HCT116 (cell line): ENCODE data around the gene METTL13. TPM values are rescaled to one million over a fixed set of nuclear protein-coding genes. Genes with fewer than 3 reads are reported as not detected.

Experiments
- ATAC-seq: fragments of 200-7000 bp; cut with Tn5 transposase; 2 replicates; pipeline ENCODE4 v1.9.1; 2020; ENCODE audit warnings: mild to moderate bottlenecking, moderate library complexity
- BruUV-seq: library from RNA; stranded (reverse); fragments of 400-500 nt; replicated peaks from 2 replicates; lab custom pipeline; 2021; lab: Mats Ljungman, UMichigan
- CTCF ChIA-PET: fragments of 300-600 bp; sonication (Branson Sonifier 250); formaldehyde crosslinking; loops from one replicate; lab custom pipeline; 2021; ENCODE audit warnings: antibody characterized with exemption; lab: Charles Lee
- POLR2A ChIA-PET: fragments of 300-600, 350-600 bp; sonication (Branson Sonifier 250); formaldehyde crosslinking; loops from one replicate; lab custom pipeline; 2021; ENCODE audit warnings: antibody characterized with exemption; lab: Charles Lee
- RAD21 ChIA-PET, 2 experiments: fragments of 300-600 bp; sonication (Branson Sonifier 250); formaldehyde crosslinking; loops; one replicate each; lab custom pipeline; 2023; ENCODE audit warnings: low total read pairs in 2 of 2; ENCODE audit not compliant: uncharacterized antibody in 2 of 2, unreplicated experiment in 2 of 2, low non-redundant PET in 1 of 2; lab: Charles Lee
- DNase-seq: peaks from one replicate; pipeline ENCODE4 v3.0.0-alpha.2; 2010; ENCODE audit warnings: low read depth, low spot score
- H2AFZ ChIP-seq: fragments of 200-600 bp; shearing (Covaris generic), sonication (generic); 2 replicates; pipeline ENCODE4 v1.6.1; 2017; ENCODE audit warnings: low read depth, mixed run types, mixed read lengths, antibody characterized with exemption, low read length; ENCODE audit not compliant: poor library complexity, severe bottlenecking
- H3K27ac ChIP-seq: 2 replicates; pipeline ENCODE4 v1.5.1; 2012; ENCODE audit warnings: low read depth, low read length
- H3K27me3 ChIP-seq: fragments of 200-600 bp; sonication (generic); 2 replicates; pipeline ENCODE4 v1.6.1; 2016; ENCODE audit warnings: mixed run types, low read length, mixed read lengths; ENCODE audit not compliant: insufficient read depth
- H3K36me3 ChIP-seq, 2 experiments: fragments of 200-500 bp in 1 of 2; fragments of 200-600 bp in 1 of 2; sonication (Bioruptor generic) in 1 of 2; sonication (generic) in 1 of 2; 2 replicates each; pipeline versions ENCODE4 v1.5.1 to v1.6.1; 2014 to 2016; ENCODE audit warnings: low read length in 2 of 2, inconsistent platforms in 1 of 2, mixed read lengths in 1 of 2, mixed run types in 1 of 2; ENCODE audit not compliant: insufficient read depth in 2 of 2, control insufficient read depth in 1 of 2
- H3K4me1 ChIP-seq, 2 experiments: fragments of 200-600 bp in 1 of 2; sonication (generic) in 1 of 2; 2 replicates each; pipeline versions ENCODE4 v1.5.1 to v1.6.1; 2012 to 2017; ENCODE audit warnings: low read length in 2 of 2, inconsistent platforms in 1 of 2, mild to moderate bottlenecking in 1 of 2, mixed read lengths in 1 of 2, mixed run types in 1 of 2, moderate library complexity in 1 of 2; ENCODE audit not compliant: insufficient read depth in 2 of 2, control insufficient read depth in 1 of 2
- H3K4me2 ChIP-seq: fragments of 200-600 bp; sonication (generic); 2 replicates; pipeline ENCODE4 v1.6.1; 2017; ENCODE audit warnings: mixed run types, low read length, mixed read lengths
- H3K4me3 ChIP-seq, 2 experiments: fragments of 200-600 bp in 1 of 2; sonication (generic) in 1 of 2; replicated peaks in 1 of 2; 2 replicates each; pipeline ENCODE4 v1.5.1; 2011 to 2016; ENCODE audit warnings: low read length in 2 of 2, control low read depth in 1 of 2, low read depth in 1 of 2, mild to moderate bottlenecking in 1 of 2, mixed read lengths in 1 of 2, mixed run types in 1 of 2
- H3K79me2 ChIP-seq: fragments of 200-600 bp; sonication (generic); 2 replicates; pipeline ENCODE4 v1.6.1; 2017; ENCODE audit warnings: mild to moderate bottlenecking, mixed run types, low read length, moderate library complexity, mixed read lengths; ENCODE audit not compliant: insufficient read depth
- H3K9ac ChIP-seq: fragments of 200-600 bp; sonication (generic); 2 replicates; pipeline ENCODE4 v1.6.1; 2016; ENCODE audit warnings: low read length, mixed read lengths
- H3K9me2 ChIP-seq: fragments of 200-600 bp; sonication (generic), shearing (Covaris generic); 2 replicates; pipeline ENCODE4 v1.6.1; 2017; ENCODE audit warnings: mixed run types, mild to moderate bottlenecking, moderate library complexity; ENCODE audit not compliant: insufficient read depth
- H3K9me3 ChIP-seq, 2 experiments: fragments of 200-500 bp in 1 of 2; fragments of 200-600 bp in 1 of 2; sonication (Bioruptor generic) in 1 of 2; sonication (generic) in 1 of 2; 2 replicates each; pipeline ENCODE4 v1.6.1; 2014 to 2017; ENCODE audit warnings: low read length in 2 of 2, mixed read lengths in 2 of 2, inconsistent platforms in 1 of 2, low read depth in 1 of 2, mild to moderate bottlenecking in 1 of 2, mixed run types in 1 of 2, moderate library complexity in 1 of 2; ENCODE audit not compliant: control insufficient read depth in 1 of 2, insufficient read depth in 1 of 2
- H4K20me1 ChIP-seq: fragments of 200-600 bp; sonication (generic), shearing (Covaris generic); 2 replicates; pipeline ENCODE4 v1.6.1; 2017; ENCODE audit warnings: mixed run types, mild to moderate bottlenecking, moderate library complexity; ENCODE audit not compliant: insufficient read depth
- CBX3 ChIP-seq: IDR thresholded peaks from 2 replicates; pipeline ENCODE4 v1.6.1; 2012; ENCODE audit warnings: low read depth
- CEBPB ChIP-seq: IDR thresholded peaks from 2 replicates; pipeline ENCODE4 v1.6.1; 2012; ENCODE audit warnings: low read depth
- CTCF ChIP-seq, 3 experiments: fragments of 200-600 bp in 1 of 3; sonication (generic) in 1 of 3; IDR thresholded peaks in 2 of 3; conservative IDR thresholded peaks in 1 of 3; 2 replicates each; pipeline ENCODE4 v1.5.1; 2012 to 2017; ENCODE audit warnings: low read depth in 2 of 3, low read length in 2 of 3, antibody characterized with exemption in 1 of 3, borderline replicate concordance in 1 of 3, control low read depth in 1 of 3, mild to moderate bottlenecking in 1 of 3, mixed read lengths in 1 of 3, mixed run types in 1 of 3, moderate library complexity in 1 of 3; ENCODE audit not compliant: insufficient read depth in 1 of 3
- ELF1 ChIP-seq: IDR thresholded peaks from 2 replicates; pipeline ENCODE4 v1.6.1; 2012; ENCODE audit warnings: low read depth, borderline replicate concordance
- EZH2 ChIP-seq: fragments of 200-600 bp; sonication (generic); IDR thresholded peaks from 2 replicates; pipeline ENCODE4 v1.6.1; 2017; ENCODE audit warnings: antibody characterized with exemption, mixed run types
- EZH2phosphoT487 ChIP-seq: fragments of 200-600 bp; IDR thresholded peaks from 2 replicates; pipeline ENCODE4 v1.6.1; 2018; ENCODE audit warnings: antibody characterized with exemption, borderline replicate concordance
- FOSL1 ChIP-seq: IDR thresholded peaks from 2 replicates; pipeline ENCODE4 v1.6.1; 2012; ENCODE audit warnings: low read depth
- JUND ChIP-seq: IDR thresholded peaks from 2 replicates; pipeline ENCODE4 v1.6.1; 2012
- POLR2A ChIP-seq: IDR thresholded peaks from 2 replicates; pipeline ENCODE4 v1.7.0; 2011; ENCODE audit warnings: borderline replicate concordance; ENCODE audit not compliant: insufficient read depth, insufficient read length; ENCODE audit errors: extremely low read depth
- POLR2AphosphoS5 ChIP-seq: IDR thresholded peaks from 2 replicates; pipeline ENCODE4 v1.6.1; 2011; ENCODE audit warnings: mild to moderate bottlenecking, low read depth, low read length, moderate library complexity
- RAD21 ChIP-seq: IDR thresholded peaks from 2 replicates; pipeline ENCODE4 v1.6.1; 2012; ENCODE audit warnings: low read depth, mild to moderate bottlenecking
- SIN3A ChIP-seq: IDR thresholded peaks from 2 replicates; pipeline ENCODE4 v1.6.1; 2012; ENCODE audit warnings: low read depth
- SP1 ChIP-seq: IDR thresholded peaks from 2 replicates; pipeline ENCODE4 v1.6.1; 2012; ENCODE audit warnings: low read depth
- TCF7L2 ChIP-seq: IDR thresholded peaks from 2 replicates; pipeline ENCODE4 v1.7.0; 2011; ENCODE audit warnings: borderline replicate concordance, inconsistent platforms; ENCODE audit not compliant: insufficient read depth, insufficient read length; ENCODE audit errors: extremely low read depth
- YY1 ChIP-seq: IDR thresholded peaks from 2 replicates; pipeline ENCODE4 v1.6.1; 2011; ENCODE audit warnings: low read length, low read depth, moderate library complexity, mild to moderate bottlenecking; ENCODE audit not compliant: insufficient replicate concordance; ENCODE audit errors: extremely low read depth
- ZBTB33 ChIP-seq: IDR thresholded peaks from 2 replicates; pipeline ENCODE4 v1.6.1; 2011; ENCODE audit warnings: mild to moderate bottlenecking, low read length, moderate library complexity; ENCODE audit not compliant: insufficient replicate concordance; ENCODE audit errors: extremely low read depth
- ZFX ChIP-seq: fragments of 450-650 bp; IDR thresholded peaks from 2 replicates; pipeline ENCODE4 v1.6.1; 2017
- intact Hi-C: fragments of 100-400 bp; cut with micrococcal nuclease; formaldehyde crosslinking; loops from 2 replicates; pipeline ENCODE4 v1.10.0; 2022
- total RNA-seq: library from RNA; stranded (reverse); gene quantifications from one replicate; pipeline ENCODE4 v1.2.1, GENCODE V29; 2021; ENCODE audit not compliant: unreplicated experiment
- TF ChIP-seq, protein P1 (sequence below): IDR thresholded peaks from 2 replicates; pipeline ENCODE4 v1.6.1; 2012; ENCODE audit warnings: low read depth
- TF ChIP-seq, protein P2 (sequence below): IDR thresholded peaks from 2 replicates; pipeline ENCODE4 v1.6.1; 2012
- TF ChIP-seq, protein P3 (sequence below): IDR thresholded peaks from 2 replicates; pipeline ENCODE4 v1.6.1; 2012

The METTL13 gene
- total RNA-seq, 1 experiment from 2014 or later = 33.9 TPM

DNA sequence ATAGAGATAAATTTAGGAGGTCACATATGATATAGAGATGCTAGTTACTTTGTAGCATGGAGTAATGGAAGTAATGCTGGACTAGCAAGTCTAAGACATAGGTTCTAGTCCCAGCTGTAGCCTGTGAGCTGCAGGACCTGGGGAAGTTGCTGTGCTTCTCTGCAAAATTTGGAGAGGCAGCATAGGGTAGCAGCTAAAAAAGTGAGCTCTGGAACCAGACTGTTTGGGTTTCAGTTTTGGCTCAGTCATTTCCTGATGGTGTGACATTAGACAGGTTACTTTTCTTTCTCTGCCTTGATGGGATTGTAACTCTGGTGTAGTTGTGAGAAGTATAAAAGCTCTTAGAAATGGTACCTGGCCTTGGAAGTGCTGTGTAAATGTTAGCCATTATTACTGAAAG is 3.3 kb downstream of the METTL13 start:
- RAD21 ChIA-PET = no interaction called here
- no peak for ATAC-seq
- H3K4me2 ChIP-seq = no peak overlapping the region

More for the DNA sequence above, 3.3 kb downstream of the METTL13 start:
- TF ChIP-seq YY1 (no peak), EZH2 (no peak), CTCF (IDR thresholded peaks at IDR 0.05 in 2 of 3, conservative IDR thresholded peaks at IDR 0.05 in 1 of 3; ENCODE audit: borderline replicate concordance in 1 of 3, insufficient read depth in 1 of 3, low read depth in 2 of 3, low read length in 2 of 3) (no peak), CEBPB (no peak), JUND (no peak), CBX3 (no peak), ZFX (no peak), TCF7L2 (no peak), POLR2A (no peak), POLR2AphosphoS5 (no peak), ZBTB33 (no peak), EZH2phosphoT487 (no peak), SP1 (no peak), SIN3A (no peak), ELF1 (no peak), RAD21 (no peak), FOSL1 (no peak)
- TF ChIP-seq, protein P1, sequence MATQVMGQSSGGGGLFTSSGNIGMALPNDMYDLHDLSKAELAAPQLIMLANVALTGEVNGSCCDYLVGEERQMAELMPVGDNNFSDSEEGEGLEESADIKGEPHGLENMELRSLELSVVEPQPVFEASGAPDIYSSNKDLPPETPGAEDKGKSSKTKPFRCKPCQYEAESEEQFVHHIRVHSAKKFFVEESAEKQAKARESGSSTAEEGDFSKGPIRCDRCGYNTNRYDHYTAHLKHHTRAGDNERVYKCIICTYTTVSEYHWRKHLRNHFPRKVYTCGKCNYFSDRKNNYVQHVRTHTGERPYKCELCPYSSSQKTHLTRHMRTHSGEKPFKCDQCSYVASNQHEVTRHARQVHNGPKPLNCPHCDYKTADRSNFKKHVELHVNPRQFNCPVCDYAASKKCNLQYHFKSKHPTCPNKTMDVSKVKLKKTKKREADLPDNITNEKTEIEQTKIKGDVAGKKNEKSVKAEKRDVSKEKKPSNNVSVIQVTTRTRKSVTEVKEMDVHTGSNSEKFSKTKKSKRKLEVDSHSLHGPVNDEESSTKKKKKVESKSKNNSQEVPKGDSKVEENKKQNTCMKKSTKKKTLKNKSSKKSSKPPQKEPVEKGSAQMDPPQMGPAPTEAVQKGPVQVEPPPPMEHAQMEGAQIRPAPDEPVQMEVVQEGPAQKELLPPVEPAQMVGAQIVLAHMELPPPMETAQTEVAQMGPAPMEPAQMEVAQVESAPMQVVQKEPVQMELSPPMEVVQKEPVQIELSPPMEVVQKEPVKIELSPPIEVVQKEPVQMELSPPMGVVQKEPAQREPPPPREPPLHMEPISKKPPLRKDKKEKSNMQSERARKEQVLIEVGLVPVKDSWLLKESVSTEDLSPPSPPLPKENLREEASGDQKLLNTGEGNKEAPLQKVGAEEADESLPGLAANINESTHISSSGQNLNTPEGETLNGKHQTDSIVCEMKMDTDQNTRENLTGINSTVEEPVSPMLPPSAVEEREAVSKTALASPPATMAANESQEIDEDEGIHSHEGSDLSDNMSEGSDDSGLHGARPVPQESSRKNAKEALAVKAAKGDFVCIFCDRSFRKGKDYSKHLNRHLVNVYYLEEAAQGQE = no peak
- TF ChIP-seq, protein P2, sequence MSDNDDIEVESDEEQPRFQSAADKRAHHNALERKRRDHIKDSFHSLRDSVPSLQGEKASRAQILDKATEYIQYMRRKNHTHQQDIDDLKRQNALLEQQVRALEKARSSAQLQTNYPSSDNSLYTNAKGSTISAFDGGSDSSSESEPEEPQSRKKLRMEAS = no peak
- TF ChIP-seq, protein P3, sequence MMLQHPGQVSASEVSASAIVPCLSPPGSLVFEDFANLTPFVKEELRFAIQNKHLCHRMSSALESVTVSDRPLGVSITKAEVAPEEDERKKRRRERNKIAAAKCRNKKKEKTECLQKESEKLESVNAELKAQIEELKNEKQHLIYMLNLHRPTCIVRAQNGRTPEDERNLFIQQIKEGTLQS = no peak
- peaks cover 5 to 18% of the 10 kb centered on the region in 2 experiments; a peak in 2 of 4 replicates for H3K4me1 ChIP-seq
- intact Hi-C loops = loop anchor here (5.0 kb wide), 2 partner anchors 42 to 137 kb away; partner anchors contain the start of gene VAMP4
- no peaks in the 10 kb centered on the region for H3K9me2 ChIP-seq
- no peaks in the 10 kb centered on the region for H3K27me3 ChIP-seq
- H3K4me3 ChIP-seq = no peak overlapping the region
- ChIA-PET CTCF (no interaction called here), POLR2A (no interaction called here)
- no peak for DNase-seq
- H3K79me2 ChIP-seq = peaks cover 57% of the 10 kb centered on the region
- H3K9me3 ChIP-seq = no peaks in the 10 kb centered on the region
- H3K27ac ChIP-seq = no peak overlapping the region
- H2AFZ ChIP-seq = no peak overlapping the region
- no peak overlapping the region for H3K9ac ChIP-seq
- H3K36me3 ChIP-seq = peaks cover 26 to 43% of the 10 kb centered on the region in 2 experiments; a peak in 3 of 4 replicates
- H4K20me1 ChIP-seq = no peaks in the 10 kb centered on the region
- BruUV-seq = no TSS peak
